GM12865 (cell line): Measurements from ENCODE around the gene BET1.

ENCODE experiments used
- DNase-seq: peaks from one replicate; pipeline ENCODE4 v3.0.0; 2010; ENCODE audit warnings: low read depth
- H3K4me3 ChIP-seq: 2 replicates; pipeline ENCODE4 v1.5.1; 2011; ENCODE audit warnings: mild to moderate bottlenecking, low read depth, low read length, control low read depth
- CTCF ChIP-seq: IDR thresholded peaks from 2 replicates; pipeline ENCODE4 v1.5.1; 2011; ENCODE audit warnings: low read length, control low read depth, low read depth, inconsistent platforms; ENCODE audit not compliant: insufficient read depth; ENCODE audit errors: missing control alignments

BET1 gene, protein sequence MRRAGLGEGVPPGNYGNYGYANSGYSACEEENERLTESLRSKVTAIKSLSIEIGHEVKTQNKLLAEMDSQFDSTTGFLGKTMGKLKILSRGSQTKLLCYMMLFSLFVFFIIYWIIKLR

DNA sequence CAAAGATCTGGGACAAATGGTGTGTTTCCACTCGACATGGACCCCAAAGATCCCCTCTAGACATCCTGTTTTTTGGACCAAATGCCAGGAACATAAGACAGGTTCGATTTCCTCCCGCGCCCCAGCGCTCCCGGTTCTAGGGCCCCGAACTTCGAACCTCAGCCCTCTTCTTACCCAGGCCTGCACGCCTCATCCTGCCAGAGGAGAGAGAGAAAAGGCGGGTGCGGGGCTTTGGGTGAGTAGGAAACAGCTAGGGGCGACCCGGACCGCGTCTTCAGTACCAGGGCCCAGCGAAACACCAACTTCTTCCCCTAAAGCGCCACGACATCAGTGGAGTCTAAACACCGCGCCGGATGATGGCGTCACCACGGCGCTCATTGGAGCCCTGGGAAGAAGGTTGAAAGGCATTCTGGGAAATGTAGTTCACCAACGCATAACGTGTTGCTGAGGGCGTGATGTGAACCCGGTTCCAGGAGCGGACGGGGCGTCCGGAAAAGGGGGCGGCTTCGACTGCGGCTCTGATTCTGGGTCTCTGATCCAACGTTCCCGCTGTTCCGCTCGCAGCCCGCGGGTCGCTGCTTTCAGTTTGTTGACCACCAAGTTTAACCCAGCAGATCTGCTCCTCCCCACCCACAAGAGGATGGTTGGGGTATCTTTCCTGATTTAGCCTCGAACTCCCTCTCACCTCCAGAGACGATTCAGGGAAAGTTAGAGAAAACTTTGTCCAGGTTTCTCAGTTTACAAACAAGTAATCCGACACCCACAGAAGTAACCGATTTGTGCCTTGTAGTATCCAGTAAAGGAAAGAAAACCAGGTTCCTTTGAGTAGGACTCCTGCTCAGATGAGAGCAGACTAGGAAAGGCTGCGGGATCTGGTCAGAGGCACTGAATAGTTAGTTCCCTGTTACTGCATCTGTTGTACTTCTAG, at the start of gene BET1:
Gene BET1, minus strand, starts transcription at position 332 of the 928 bp plus-strand sequence. Its CDS starts 139 bp downstream, at position 193.
- peak within 1 kb of the TSS; percentile 87 for H3K4me3 ChIP-seq
- TF ChIP-seq CTCF = no peak
- peak; percentile 95 for DNase-seq

GRCh38 chr7:94053532-94053931, 49.4 kb upstream of the BET1 start:
- H3K4me3 ChIP-seq = no peak overlapping the region
- no peak for DNase-seq
- TF ChIP-seq CTCF = no peak

DNA sequence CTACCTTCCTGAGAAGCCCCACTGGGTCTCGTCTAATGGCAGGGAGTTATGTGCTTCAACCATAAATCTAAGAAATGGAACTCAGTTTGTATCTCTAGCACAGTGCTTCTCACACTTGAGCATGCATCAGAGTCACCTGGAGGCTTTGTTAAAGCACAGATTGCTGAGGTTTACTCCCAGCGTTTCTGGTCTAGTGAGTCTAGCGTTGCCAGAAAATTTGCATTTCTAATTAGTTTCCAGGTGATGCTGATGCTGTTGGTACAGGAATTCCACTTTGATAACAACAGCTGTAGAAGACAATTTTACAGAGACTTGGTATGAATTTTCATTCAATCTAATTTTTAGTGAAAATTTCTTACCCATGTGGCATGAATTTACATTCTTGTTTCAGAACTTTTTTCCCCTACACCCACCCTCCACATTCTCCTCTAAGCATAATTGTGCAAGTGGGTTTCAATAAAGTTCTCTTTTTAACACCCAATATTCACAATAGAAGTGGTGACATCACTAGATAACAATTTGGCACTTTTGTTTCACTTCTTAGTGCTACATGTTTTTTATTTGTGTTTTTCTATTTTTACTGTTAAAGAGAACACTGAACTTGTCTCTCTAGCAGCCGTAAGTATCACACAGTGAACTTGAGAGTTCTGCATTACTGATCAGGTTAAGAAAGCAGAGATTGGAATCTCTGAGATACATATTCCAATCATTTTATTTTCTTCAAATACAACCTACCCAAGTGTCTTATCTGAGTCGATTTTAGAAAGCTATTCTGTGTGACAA, 48.4 kb upstream of the BET1 start:
- DNase-seq = peak; percentile 32
- H3K4me3 ChIP-seq = no peak overlapping the region
- TF ChIP-seq CTCF = no peak

- DNase-seq = peak; percentile 71
- H3K4me3 ChIP-seq = peak overlapping the region; percentile 29; the same call in 1 of the 2 replicates
- TF ChIP-seq CTCF = no peak
Observed at GRCh38 chr7:94050046-94050445, 45.9 kb upstream of the BET1 start.

DNA sequence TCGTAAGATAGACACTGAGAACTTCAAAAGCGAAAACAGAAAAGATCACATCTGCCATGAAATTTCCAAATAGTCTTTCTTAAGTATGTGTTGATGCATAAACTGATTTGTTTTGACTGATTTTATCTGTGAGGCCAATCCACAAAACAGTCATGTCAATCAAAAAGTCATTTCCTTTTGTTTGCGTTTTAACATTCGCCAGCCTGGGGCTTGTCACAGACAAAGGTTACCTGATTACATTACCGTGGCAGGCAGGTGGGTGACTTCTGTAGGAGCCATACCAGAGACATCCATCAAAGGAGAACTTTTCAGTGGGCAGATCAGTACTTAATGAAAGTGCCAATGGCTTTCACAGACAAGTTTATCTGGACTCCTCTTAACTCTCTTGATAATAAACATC, 45.5 kb upstream of the BET1 start:
- peak; percentile 39 for DNase-seq
- H3K4me3 ChIP-seq = peak overlapping the region; percentile 29
- TF ChIP-seq CTCF = no peak

GRCh38 chr7:94048755-94049154, 44.6 kb upstream of the BET1 start:
- H3K4me3 ChIP-seq = no peak overlapping the region
- no peak for TF ChIP-seq CTCF
- no peak for DNase-seq
